A172 (cell line): ENCODE measurements around the gene GEMIN7. TPM values are rescaled to one million over a fixed set of nuclear protein-coding genes. Genes with fewer than 3 reads are reported as not detected.
A peak's percentile ranks its signal among the peaks of the same experiment; 100 is the strongest.

Experiments used
- DNase-seq: peaks from one replicate; pipeline ENCODE4 v3.0.0-alpha.2; 2015; ENCODE audit warnings: low spot score
- total RNA-seq: library from RNA; depleted of rRNA; stranded (reverse); fragments of >200 nt; shearing (Covaris generic); gene quantifications from 2 replicates; pipeline ENCODE4 v1.2.3, GENCODE V29; 2014

Gene GEMIN7
- total RNA-seq, 1 experiment from 2014 or later, result 17.1 TPM

GRCh38 chr19:45059258-45059965 is 19.6 kb upstream of the GEMIN7 start:
- DNase-seq, result peak; percentile 69

GRCh38 chr19:45061965-45062364 is 17.1 kb upstream of the GEMIN7 start:
- no peak for DNase-seq

GRCh38 chr19:45063851-45064801 is 14.9 kb upstream of the GEMIN7 start:
- DNase-seq, result no peak

- no peak for DNase-seq
These were observed 12.0 kb upstream of the GEMIN7 start for GRCh38 chr19:45066921-45067661.

- no peak for DNase-seq
These were observed 11.0 kb upstream of the GEMIN7 start for GRCh38 chr19:45068041-45068440.

GRCh38 chr19:45069056-45069455 is 10.0 kb upstream of the GEMIN7 start:
- DNase-seq, result peak; percentile 8

- no peak for DNase-seq
These were observed 8.8 kb upstream of the GEMIN7 start for GRCh38 chr19:45070214-45070613.

- DNase-seq, result no peak
These were observed 8.1 kb upstream of the GEMIN7 start for GRCh38 chr19:45070861-45071544.

GRCh38 chr19:45071545-45071938 is 7.5 kb upstream of the GEMIN7 start:
- DNase-seq, result no peak

GRCh38 chr19:45071969-45072790 is 6.9 kb upstream of the GEMIN7 start:
- DNase-seq, result no peak

- no peak for DNase-seq
These were observed 4.2 kb upstream of the GEMIN7 start for GRCh38 chr19:45074744-45075300.

GRCh38 chr19:45075301-45076028 is 3.6 kb upstream of the GEMIN7 start:
- DNase-seq, result no peak

GRCh38 chr19:45076029-45076850 is 2.8 kb upstream of the GEMIN7 start, which contains the start of gene ZNF296:
Gene ZNF296, minus strand, starts transcription at chr19:45076478. Its CDS starts 105 bp downstream, at chr19:45076373.
- no peak for DNase-seq

- no peak for DNase-seq
These were observed 2.0 kb upstream of the GEMIN7 start for GRCh38 chr19:45076851-45077730.

GRCh38 chr19:45078390-45079062 is 534 bp upstream of the GEMIN7 start:
- no peak for DNase-seq

- no peak for DNase-seq
These were observed 881 bp downstream of the GEMIN7 start for GRCh38 chr19:45079911-45080370.

- DNase-seq, result no peak
These were observed 3.1 kb downstream of the GEMIN7 start for GRCh38 chr19:45082170-45082569.
